Body of pancreas (tissue), 4 donors: ENCODE measurements around the gene VAMP2.

ENCODE experiments used
- POLR2A ChIP-seq, 3 donors: fragments of 450-650 bp; IDR thresholded peaks; one replicate each; pipeline ENCODE4 v1.6.1; 2016; ENCODE audit warnings: antibody characterized with exemption in 3 of 3, mild to moderate bottlenecking in 2 of 3
- TF ChIP-seq, protein P1 (sequence below), 7 experiments: fragments of 450-650 bp in 4 of 7; fragments of 200-600 bp in 3 of 7; sonication (generic) in 3 of 7; IDR thresholded peaks; one replicate each; pipeline ENCODE4 v1.5.1; 2016 to 2019; ENCODE audit warnings: antibody characterized with exemption in 7 of 7

GRCh38 chr17:8138374-8138671 lies 24.4 kb downstream of the VAMP2 start:
- TF ChIP-seq, protein P1, sequence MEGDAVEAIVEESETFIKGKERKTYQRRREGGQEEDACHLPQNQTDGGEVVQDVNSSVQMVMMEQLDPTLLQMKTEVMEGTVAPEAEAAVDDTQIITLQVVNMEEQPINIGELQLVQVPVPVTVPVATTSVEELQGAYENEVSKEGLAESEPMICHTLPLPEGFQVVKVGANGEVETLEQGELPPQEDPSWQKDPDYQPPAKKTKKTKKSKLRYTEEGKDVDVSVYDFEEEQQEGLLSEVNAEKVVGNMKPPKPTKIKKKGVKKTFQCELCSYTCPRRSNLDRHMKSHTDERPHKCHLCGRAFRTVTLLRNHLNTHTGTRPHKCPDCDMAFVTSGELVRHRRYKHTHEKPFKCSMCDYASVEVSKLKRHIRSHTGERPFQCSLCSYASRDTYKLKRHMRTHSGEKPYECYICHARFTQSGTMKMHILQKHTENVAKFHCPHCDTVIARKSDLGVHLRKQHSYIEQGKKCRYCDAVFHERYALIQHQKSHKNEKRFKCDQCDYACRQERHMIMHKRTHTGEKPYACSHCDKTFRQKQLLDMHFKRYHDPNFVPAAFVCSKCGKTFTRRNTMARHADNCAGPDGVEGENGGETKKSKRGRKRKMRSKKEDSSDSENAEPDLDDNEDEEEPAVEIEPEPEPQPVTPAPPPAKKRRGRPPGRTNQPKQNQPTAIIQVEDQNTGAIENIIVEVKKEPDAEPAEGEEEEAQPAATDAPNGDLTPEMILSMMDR (IDR thresholded peaks at IDR 0.05), result no peak
- TF ChIP-seq POLR2A (IDR thresholded peaks at IDR 0.05), result no peak
